GM18505 (cell line): ENCODE data around the gene RGS7.
"Not testable (repeated sequence)": the region's sequence is repeated elsewhere in the genome, so short reads cannot be mapped to it uniquely, and the experiment has no call there.

Source experiments
- ATAC-seq: cut with Tn5 transposase; IDR thresholded peaks from one replicate; pipeline ENCODE4 v1.9.1; 2021; ENCODE audit not compliant: unreplicated experiment
- POLR2A ChIP-seq: IDR thresholded peaks from 4 replicates; pipeline ENCODE4 v1.6.1; 2011; ENCODE audit warnings: borderline replicate concordance; ENCODE audit not compliant: insufficient read depth, insufficient read length; ENCODE audit errors: extremely low read depth

The RGS7 gene

GRCh38 chr1:241323514-241324195, 33.4 kb downstream of the RGS7 start:
- TF ChIP-seq POLR2A, result no peak
- no peak for ATAC-seq

DNA sequence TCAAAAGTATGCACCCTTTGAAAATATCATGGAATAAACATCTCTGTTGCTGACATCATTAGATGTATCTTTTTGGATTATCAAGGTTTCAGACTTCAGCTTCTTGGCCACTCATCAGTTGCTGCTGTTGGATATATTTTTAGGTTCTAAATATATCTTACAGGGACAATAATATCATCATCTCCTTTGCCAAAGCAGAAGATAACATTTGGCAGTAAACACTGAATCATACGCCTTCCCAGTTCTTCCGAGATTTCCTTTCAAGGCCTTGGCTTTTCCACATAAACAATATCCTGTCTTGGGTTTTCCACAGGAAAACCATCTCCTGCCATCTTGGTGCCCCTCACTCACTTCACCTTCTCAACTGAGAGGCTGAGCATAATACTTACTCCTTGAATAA, 39.3 kb downstream of the RGS7 start:
- no peak for ATAC-seq

GRCh38 chr1:241316372-241316771, 40.6 kb downstream of the RGS7 start:
- no peak for ATAC-seq
- TF ChIP-seq POLR2A, result no peak

More for the DNA sequence above, 39.3 kb downstream of the RGS7 start:
- TF ChIP-seq POLR2A, result no peak

DNA sequence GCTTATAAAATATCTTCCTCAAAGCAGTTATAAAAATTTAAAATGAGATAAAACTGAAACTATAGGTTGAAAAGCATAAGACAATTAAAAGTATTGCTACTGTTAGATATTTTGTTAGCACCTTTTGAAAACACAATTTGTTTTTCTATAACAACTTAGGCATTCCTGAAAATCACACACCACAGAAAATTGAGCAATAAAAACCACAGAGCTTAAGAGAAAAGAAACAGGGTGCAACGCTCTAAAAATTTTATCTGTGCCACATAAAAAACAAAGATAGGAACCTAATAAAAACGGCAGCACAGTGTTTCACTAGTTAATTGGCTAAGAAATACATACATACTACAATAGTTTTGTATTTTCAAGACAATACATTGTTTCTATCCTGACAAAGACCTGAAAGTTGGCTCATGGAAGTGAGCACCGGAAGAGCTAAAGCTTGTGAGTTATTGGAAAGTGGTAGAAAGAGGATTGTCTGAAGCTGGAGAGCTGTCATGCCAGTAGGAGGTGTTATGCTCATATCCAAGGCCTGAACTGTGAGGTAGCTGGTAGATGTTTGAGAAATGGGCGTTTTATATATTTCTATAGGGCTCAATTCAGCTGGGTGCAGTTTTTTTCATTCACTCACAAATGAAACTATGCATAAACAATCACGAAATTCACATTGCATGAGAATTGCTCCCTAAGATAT, 45.8 kb downstream of the RGS7 start:
- ATAC-seq, result no peak
- no peak for TF ChIP-seq POLR2A

DNA sequence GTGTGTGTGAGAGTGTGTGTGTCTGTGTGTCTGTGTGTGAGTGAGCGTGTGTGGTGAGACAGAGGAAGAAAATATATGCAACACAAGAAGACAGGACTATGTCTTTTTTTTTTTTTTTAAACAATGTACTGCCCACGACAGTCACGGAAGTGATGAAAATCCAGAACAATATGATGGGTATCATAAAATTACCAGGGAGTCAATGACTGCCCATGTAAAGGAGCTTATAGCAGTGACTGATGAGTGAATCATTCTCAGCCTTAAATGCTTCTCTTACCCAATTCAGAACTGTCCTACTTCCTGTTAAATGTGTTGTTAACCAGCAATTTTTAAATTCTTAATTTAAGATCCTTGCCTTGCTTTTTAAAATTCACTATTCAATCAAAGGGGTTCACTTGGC, 46.6 kb downstream of the RGS7 start:
- ATAC-seq, result no peak
- TF ChIP-seq POLR2A, result no peak

GRCh38 chr1:241309651-241310050, 47.4 kb downstream of the RGS7 start:
- no peak for TF ChIP-seq POLR2A
- no peak for ATAC-seq

DNA sequence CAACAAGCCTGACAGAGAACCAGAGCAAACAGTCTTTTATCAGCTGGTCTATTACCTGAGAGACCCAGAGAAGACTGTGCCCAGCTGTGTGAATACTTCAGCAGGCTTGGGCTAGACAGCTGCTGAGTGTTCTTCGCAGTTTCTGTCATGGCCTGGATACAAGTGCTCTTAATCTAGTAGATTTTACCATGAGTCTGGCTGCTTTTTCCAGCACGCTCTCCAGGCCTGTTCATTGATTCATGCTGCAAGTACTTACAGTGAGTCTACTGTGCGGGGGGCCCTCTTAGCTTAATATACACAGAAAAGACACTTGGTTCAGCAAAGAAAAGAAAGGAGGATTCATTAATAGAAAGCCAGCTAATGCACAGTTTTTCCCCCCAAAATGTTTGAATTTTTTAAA, 48.5 kb downstream of the RGS7 start:
- TF ChIP-seq POLR2A, result no peak
- no peak for ATAC-seq

DNA sequence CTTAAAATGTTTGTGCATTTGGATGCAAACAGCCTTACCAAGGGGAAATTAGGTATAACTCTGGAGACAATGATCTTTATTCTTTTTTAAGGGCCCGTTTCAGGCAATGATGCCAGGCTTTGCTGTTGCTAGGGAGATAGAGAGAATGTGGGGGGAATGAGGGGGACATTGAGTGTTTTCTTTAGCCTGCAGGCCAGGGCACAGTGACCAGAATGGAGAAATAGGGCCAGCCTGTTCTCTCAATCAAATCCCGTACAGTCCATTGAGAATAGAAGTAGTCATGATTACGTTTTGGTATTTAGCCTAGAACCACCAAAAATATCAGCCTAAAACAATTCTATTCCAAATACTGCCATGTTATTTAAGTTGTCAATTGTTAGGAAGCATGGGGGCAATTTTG, 49.0 kb downstream of the RGS7 start:
- no peak for ATAC-seq
- no peak for TF ChIP-seq POLR2A

DNA sequence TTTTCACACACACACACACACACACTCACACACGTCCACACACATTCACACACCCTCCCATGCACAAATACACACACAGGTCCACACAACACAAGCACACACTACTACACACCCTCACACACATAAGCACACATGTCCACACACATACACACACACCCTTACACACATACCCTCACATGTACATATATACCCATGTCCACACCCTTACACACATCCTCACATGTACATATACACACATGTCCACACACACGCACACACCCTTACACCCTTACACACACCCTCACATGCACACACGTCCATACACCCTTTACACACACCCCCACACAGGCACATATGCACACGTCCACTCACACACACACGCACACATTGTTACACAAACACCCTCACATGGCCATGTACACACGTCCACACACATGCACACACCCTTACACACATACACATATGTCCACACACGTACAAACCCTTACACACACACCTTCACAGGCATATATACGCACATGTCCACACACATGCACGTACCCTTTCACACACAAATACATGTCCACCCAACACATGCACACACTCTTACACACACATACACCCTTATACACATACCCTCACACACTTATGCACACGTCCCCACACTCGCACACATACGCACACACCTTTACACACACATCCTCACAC, 50.7 kb downstream of the RGS7 start:
- TF ChIP-seq POLR2A, result no peak
- no peak for ATAC-seq

DNA sequence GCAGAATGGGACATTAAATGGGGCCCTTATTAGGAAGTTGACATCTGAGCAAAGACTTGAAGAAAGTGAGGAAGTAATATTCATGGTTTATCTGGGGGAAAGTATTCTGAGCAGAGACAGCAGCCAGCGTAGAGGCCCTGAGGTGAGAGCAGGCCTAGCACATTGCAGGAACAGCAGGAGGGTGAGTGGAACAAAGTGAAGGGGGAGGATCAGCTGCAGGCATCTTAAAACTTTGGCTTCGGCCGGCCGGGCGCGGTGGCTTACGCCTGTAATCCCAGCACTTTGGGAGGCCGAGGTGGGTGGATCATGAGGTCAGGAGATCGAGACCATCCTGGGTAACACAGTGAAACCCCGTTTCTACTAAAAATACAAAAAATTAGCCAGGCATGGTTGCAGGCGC, 55.0 kb downstream of the RGS7 start:
- ATAC-seq, result not testable (repeated sequence)

DNA sequence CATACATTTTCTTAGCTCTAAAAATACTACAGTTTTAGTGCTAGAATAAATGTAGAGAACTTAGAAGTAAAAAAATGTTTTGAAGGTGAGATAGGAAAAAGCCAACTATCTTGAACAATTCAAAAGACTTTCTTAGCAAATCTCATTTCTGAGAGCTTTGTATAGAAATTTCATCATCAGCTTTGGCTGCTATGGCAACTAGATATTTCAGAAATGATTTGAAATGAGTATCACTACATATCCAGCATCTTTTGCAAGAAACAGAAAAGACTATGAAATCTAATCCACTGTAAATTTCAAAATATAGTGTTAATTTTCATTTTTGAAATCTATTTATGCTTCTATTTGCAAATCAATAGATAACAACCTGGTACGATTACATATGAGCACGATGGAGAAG, 57.7 kb downstream of the RGS7 start:
- no peak for TF ChIP-seq POLR2A

DNA sequence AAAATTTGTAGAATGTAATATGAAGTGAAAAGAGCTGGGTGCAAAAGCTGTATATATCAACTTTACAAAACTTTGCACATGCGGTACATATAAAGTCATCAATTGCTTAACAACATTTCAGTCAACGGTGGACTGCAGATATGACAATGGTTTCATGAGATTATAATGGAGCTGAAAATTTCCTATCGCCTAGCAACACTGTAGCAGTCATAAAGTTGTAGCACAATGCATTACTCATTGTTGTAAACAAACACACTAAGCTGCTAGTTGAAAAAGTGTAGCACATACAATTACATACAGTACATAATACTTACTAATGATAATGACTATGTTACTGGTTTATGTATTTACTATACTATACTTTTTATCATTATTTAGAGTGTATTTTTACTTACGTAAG, 64.0 kb downstream of the RGS7 start:
- TF ChIP-seq POLR2A, result no peak
- no peak for ATAC-seq

More for the DNA sequence above, 57.7 kb downstream of the RGS7 start:
- ATAC-seq, result no peak

- not testable (repeated sequence) for ATAC-seq
These were observed 65.5 kb downstream of the RGS7 start for GRCh38 chr1:241291548-241291947.

GRCh38 chr1:241286486-241286885, 70.5 kb downstream of the RGS7 start:
- no peak for TF ChIP-seq POLR2A

More at GRCh38 chr1:241286486-241286885, 70.5 kb downstream of the RGS7 start:
- ATAC-seq, result no peak
